K562 treated with DMSO at 1 percent for 4 hours (cell line): ENCODE measurements around the gene UGGT2. TPM values are rescaled to one million over a fixed set of nuclear protein-coding genes. Genes with fewer than 3 reads are reported as not detected.

ENCODE experiments used
- total RNA-seq: library from RNA; unstranded; fragments of 300-600 nt; gene quantifications from 2 replicates; pipeline ENCODE4 v1.2.3, GENCODE V29; 2022; ENCODE audit not compliant: insufficient read depth

The UGGT2 gene, protein sequence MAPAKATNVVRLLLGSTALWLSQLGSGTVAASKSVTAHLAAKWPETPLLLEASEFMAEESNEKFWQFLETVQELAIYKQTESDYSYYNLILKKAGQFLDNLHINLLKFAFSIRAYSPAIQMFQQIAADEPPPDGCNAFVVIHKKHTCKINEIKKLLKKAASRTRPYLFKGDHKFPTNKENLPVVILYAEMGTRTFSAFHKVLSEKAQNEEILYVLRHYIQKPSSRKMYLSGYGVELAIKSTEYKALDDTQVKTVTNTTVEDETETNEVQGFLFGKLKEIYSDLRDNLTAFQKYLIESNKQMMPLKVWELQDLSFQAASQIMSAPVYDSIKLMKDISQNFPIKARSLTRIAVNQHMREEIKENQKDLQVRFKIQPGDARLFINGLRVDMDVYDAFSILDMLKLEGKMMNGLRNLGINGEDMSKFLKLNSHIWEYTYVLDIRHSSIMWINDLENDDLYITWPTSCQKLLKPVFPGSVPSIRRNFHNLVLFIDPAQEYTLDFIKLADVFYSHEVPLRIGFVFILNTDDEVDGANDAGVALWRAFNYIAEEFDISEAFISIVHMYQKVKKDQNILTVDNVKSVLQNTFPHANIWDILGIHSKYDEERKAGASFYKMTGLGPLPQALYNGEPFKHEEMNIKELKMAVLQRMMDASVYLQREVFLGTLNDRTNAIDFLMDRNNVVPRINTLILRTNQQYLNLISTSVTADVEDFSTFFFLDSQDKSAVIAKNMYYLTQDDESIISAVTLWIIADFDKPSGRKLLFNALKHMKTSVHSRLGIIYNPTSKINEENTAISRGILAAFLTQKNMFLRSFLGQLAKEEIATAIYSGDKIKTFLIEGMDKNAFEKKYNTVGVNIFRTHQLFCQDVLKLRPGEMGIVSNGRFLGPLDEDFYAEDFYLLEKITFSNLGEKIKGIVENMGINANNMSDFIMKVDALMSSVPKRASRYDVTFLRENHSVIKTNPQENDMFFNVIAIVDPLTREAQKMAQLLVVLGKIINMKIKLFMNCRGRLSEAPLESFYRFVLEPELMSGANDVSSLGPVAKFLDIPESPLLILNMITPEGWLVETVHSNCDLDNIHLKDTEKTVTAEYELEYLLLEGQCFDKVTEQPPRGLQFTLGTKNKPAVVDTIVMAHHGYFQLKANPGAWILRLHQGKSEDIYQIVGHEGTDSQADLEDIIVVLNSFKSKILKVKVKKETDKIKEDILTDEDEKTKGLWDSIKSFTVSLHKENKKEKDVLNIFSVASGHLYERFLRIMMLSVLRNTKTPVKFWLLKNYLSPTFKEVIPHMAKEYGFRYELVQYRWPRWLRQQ (N-terminal part only)
- 6.7 and 8.7 TPM in 2 replicates for total RNA-seq

DNA sequence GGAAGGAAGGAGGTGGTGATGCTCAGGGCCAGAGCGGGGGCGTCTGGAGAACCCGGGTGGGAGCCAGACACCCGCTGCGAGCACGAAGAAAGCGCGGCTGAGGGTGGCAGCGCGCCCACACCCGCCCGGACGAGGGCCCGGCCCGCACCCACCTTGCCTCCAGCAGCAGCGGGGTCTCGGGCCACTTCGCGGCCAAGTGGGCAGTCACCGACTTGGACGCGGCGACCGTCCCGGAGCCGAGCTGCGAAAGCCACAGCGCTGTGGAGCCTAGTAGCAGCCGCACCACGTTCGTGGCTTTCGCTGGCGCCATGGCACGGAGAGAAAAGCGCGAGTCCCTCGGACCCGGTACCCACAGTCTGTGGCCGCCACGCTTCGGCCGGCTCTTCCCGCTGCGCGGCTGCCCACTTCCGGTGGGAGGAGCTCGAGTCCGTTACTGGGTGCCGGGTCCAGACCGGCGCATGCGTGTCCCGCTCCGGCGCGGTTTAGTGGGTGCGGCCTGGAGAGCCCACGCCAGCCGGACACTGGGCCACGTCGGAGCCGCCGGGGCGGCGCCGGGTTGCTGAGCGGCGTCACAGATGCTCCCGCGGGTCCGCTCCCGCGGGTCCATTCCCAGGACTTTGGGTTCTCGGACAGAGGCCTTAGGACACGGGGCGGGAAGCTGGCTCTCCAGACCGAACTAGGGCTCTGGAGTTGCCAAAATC is at the start of gene UGGT2:
Gene UGGT2, minus strand, starts transcription at position 399 of the 701 bp plus-strand sequence. Its CDS starts 89 bp downstream, at position 310.

DNA sequence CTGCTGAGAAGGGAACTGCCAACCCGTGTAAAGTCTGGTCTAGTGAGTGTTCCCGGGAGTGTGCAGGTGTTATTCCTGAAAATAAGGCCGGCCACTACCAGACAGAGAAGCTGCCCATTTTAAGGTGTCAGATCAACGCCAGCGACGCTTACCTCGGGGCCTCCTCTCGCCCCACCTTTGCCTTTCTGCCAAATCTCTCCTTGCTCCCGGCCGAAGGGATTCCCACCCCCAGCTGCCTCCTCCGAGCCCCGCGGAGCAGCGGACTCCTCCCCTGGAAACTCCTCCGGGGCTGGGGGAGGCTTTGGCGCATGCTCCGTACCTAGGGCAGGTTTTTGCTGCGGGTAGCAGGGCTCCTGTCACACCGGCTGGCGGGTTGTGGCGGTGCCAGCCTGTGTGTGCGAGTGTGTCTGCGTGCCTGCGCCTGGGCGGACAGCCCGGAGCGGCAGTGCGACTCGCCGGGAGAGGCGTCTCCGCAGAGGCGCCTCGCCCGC is 36.6 kb upstream of the UGGT2 start, which contains the start of gene HS6ST3:
Gene HS6ST3, plus strand, starts transcription at position 359 of the 491 bp plus-strand sequence.

Other genes starting within 250 kb of the UGGT2 start
- not detected in 2 replicates for gene HS6ST3, start 36.7 kb upstream of the UGGT2 start, total RNA-seq